ENCODE measurements around the gene POLG2.

- TF ChIP-seq POLR2A (IDR thresholded peaks at IDR 0.05) = peak; percentile 91 to 92
- TF ChIP-seq, protein P1, sequence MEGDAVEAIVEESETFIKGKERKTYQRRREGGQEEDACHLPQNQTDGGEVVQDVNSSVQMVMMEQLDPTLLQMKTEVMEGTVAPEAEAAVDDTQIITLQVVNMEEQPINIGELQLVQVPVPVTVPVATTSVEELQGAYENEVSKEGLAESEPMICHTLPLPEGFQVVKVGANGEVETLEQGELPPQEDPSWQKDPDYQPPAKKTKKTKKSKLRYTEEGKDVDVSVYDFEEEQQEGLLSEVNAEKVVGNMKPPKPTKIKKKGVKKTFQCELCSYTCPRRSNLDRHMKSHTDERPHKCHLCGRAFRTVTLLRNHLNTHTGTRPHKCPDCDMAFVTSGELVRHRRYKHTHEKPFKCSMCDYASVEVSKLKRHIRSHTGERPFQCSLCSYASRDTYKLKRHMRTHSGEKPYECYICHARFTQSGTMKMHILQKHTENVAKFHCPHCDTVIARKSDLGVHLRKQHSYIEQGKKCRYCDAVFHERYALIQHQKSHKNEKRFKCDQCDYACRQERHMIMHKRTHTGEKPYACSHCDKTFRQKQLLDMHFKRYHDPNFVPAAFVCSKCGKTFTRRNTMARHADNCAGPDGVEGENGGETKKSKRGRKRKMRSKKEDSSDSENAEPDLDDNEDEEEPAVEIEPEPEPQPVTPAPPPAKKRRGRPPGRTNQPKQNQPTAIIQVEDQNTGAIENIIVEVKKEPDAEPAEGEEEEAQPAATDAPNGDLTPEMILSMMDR (IDR thresholded peaks at IDR 0.05) = no peak
- TF ChIP-seq POLR2AphosphoS5 (IDR thresholded peaks at IDR 0.05) = peak; percentile 96
- TF ChIP-seq EP300 (IDR thresholded peaks at IDR 0.05) = no peak
Measured at GRCh38 chr17:64506576-64507412, 9.9 kb upstream of the POLG2 start, which contains the start of gene CEP95.
